GM21528 (cell line): ENCODE data around the gene ZMYND10.
A peak's percentile ranks its signal among the peaks of the same experiment; 100 is the strongest.
"Not testable (repeated sequence)": the region's sequence is repeated elsewhere in the genome, so short reads cannot be mapped to it uniquely, and the experiment has no call there.

Experiments used
- ATAC-seq: cut with Tn5 transposase; IDR thresholded peaks from one replicate; pipeline ENCODE4 v1.9.1; 2021; ENCODE audit warnings: mild to moderate bottlenecking, moderate library complexity; ENCODE audit not compliant: unreplicated experiment, low FRiP score

The ZMYND10 gene

DNA sequence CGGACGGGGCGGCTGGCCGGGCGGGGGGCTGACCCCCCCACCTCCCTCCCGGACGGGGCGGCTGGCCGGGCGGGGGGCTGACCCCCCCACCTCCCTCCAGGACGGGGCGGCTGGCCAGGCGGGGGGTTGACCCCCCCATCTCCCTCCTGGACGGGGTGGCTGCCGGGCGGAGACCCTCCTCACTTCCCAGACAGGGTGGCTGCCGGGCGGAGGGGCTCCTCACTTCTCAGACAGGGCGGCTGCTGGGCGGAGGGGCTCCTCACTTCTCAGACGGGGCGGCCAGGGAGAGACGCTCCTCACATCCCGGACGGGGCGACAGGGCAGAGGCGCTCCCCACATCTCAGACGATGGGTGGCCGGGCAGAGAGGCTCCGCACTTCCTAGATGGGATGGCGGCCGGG lies 33.5 kb downstream of the ZMYND10 start:
- ATAC-seq = not testable (repeated sequence)

- no peak for ATAC-seq
These were observed 40.9 kb downstream of the ZMYND10 start for GRCh38 chr3:50304601-50305000.

DNA sequence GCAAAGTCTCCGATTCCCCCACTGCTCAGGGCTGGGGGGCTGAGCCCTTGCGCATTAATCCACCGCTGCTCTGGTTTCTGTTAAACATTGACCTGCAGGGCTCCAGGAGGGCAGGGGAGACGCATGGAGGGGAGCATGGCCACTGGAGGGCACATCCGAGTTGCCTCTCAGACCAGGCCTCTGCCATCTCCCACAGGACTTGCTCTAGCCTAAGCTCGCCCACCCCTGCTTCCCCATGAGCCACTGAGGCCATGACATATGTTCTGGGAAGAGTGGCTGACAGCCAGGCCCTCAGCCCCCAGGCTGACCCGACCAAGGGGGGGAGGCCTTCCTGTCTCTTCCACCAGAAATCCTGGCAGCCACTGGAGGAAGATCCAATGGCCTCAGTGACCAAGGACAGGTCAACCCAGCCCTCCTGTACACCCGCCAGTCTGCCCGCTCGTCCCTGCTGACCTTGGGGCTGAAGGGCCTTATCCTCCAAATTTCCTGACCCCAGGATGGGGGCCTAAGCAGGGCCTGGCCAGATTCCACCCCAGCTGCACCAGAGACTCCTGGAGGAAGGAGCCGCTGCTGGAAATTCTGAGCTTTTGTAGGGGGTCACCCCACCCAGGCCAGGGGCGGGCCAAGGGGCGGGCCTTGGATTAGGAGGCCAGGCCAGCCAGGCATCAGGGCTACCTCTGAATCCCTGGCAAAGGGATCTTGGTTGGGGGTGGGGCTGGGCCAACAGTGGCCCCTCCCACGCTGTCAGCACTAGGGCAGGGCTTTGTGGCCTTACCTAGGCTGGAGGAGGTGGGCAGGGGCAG lies 42.3 kb downstream of the ZMYND10 start, which contains the start of gene HYAL1:
TSS of gene HYAL1 (minus strand) at position 562 of the 803 bp plus-strand sequence. CDS start 618 bp downstream, outside the sequence.
- no peak for ATAC-seq

DNA sequence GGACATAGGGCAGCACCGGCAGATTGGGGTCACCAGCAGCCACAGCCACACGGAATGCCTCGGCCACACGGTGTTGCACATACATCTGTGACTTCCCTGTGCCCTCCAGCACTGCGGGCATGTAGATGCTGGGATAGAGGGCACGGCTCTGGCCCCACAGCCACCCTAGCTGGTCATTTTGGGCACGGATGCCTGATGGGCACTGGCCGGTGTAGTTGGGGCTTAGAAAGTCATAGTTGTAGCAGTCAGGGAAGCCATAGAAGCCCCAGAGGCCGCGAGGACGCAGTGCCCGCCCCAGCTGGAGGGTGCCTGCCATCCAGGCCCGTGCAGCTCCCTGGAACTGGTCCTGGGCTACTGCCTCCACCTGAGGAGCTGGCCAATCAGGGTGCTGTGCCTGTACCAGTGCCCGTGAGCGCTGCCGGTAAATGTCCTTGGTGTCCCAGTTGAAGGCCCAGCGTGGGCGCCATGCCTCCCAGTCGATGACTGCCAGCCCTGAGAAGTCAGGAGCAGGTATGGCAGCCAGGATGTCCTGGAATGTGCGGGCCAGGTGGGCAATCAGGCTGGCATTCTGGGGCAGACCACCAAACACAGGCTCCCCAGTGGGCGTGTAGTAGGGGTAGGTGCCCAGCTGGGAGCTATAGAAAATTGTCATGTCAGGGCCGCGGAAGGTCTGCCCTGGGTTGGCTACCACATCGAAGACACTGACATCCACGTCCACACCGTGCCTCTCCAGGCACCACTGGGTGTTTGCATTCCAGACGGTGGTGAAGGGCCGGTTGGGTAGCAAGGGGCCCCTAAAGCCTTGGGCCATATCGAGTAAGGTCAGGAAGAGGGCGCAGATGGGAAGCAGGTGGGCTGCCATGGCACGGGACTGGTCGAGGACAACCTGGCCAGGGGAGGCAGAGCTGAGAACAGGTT lies 43.2 kb downstream of the ZMYND10 start:
- ATAC-seq = no peak

GRCh38 chr3:50300681-50301254 lies 44.8 kb downstream of the ZMYND10 start:
- ATAC-seq = no peak

GRCh38 chr3:50299929-50300680 lies 45.4 kb downstream of the ZMYND10 start:
- ATAC-seq = no peak

GRCh38 chr3:50299638-50299928 lies 45.9 kb downstream of the ZMYND10 start:
- no peak for ATAC-seq

DNA sequence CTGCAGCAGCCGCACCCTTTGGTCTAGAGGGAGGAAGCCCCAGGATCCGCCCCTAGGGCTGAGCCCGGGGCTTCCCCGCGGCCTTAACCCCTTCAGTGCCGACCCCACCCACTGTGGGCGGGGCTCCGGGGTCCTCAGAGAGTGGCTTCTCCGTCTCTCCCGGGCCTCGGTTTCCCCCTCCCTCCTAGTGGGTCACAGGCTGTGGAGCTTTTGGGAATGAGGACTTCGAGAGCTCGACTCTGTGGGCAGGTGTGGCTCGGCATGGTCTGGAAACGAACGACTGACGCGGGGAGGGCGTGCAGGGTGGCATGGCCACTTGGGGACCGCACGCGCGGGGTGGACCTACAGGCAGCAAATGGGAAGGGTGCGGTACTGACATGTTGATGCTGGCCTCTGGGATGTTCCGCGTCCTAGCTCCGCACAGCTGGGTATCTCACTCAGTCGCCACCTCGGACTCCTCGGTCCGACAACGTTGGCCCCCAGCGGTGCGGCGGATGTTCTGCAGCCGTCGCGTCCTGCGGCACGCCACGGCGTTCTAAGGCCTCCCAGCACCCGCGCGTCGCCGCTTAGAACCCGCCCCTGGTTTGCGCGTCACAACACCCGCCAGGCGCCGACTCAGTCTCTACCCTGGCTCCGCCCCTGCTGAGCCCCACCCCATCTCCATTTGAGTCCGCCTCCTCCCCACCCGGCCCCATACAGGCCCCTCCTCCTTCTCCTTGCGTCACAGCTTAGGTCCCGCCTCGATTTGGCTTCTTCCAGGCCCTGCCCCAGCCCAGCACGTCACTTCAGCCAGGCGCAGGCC lies 46.5 kb downstream of the ZMYND10 start, which contains the start of the genes HYAL3 and NAA80:
TSS of gene HYAL3 (minus strand) at position 570 of the 802 bp plus-strand sequence. CDS start 3,803 bp downstream, outside the sequence.
TSS of gene NAA80 (minus strand) at position 570 of the 802 bp plus-strand sequence. CDS start 1,942 bp downstream, outside the sequence.
- ATAC-seq = peak; percentile 82

DNA sequence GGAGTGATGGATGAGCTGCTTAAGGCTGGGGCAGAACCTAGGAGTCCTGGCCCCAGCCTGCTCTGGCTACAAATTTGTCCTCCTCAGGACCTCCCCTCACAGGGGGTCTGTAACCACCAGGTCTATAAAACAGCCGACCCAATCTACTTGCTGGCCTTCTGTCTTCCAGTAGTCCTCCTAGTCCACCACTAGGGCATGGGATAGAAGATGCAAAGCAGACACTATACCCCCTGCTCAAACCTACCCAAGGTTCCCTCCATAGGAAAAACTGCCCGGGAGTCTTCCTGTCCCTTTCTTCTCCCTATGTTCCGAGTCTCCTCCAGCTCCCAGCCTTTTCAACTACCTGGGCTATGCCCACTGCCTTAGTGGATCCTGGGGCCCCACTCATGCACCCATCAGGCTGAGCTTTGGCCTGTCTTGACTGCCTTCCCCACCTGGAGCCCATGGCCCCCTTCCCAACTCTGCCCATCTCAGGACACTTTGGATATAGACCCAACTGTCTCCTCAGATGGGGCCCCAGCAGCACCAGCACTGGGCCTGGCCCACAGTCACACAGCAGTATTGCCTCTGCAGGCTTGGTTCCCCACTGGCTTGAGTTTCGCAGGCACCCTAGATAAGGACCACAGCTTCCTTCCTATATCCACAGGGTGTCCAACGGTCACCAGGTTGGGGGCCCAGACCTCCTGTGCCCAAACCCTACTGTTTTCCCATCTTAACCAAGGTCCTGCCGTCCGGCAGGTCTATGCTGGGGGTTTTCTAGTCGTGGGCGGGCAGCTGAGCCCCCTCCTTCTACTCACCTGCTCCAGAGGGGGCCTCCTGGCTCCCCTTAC lies 47.4 kb downstream of the ZMYND10 start:
- ATAC-seq = no peak

DNA sequence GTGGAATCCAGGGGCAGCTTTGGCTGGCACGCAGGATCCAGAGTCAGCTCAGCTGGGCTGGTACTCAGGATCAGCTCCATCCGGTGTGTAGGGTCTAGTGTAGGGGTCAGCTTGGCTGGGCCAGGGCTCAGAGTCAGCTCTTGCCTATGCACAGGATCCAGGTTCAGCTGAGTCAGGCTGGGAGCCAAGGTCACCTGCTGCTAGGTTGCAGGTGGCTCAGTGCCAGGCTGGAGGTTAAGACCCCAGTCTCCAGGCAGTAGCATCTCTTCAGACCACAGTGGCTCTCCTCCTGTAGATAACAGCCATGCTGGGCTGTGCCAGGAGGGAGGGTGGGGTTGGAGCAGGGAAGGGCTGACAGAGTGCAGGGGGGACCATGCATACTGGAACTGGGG lies 48.2 kb downstream of the ZMYND10 start:
- no peak for ATAC-seq

GRCh38 chr3:50296721-50297383 lies 48.7 kb downstream of the ZMYND10 start:
- no peak for ATAC-seq

DNA sequence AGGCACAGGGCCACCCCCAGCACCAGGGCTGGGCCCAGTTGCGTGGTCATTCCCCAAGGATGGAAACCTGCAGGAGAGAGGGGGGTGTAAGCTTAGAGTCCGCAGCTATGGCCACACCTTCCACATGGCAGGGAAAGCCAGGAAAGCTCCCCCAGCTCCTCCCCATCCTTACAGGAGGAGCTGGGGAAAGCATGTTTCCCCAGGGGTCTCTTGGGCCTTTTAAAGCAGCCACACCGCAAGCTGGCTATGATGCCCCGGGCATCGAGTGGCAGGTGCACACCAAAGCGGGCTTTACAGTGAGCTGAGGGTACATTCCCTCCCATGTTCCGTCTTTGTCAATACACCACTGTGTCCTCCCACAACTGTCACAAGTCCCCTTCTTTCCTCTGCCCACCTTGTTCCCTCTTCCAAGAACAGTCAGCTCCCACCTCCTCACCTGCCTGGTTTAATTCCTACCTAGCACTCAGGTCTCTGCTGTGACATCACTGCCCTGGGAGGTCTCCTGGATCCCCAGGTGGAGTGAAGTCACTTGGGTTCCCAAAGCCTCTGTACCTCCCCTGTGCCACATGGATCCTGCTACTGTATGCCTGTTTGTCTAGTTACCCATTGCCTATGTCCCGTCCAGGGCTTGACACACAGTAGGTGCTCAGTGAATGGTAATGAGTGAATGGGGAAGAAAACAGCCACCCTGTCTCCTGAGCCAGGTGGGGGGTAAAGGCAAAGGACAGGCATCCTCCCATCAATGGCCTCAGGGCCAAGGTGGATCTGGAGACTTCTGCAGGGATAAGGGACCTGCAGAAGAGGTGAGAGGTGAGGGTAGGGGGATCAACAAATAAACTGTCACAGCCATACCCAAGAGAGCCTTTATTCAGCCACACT lies 49.7 kb downstream of the ZMYND10 start:
- no peak for ATAC-seq

DNA sequence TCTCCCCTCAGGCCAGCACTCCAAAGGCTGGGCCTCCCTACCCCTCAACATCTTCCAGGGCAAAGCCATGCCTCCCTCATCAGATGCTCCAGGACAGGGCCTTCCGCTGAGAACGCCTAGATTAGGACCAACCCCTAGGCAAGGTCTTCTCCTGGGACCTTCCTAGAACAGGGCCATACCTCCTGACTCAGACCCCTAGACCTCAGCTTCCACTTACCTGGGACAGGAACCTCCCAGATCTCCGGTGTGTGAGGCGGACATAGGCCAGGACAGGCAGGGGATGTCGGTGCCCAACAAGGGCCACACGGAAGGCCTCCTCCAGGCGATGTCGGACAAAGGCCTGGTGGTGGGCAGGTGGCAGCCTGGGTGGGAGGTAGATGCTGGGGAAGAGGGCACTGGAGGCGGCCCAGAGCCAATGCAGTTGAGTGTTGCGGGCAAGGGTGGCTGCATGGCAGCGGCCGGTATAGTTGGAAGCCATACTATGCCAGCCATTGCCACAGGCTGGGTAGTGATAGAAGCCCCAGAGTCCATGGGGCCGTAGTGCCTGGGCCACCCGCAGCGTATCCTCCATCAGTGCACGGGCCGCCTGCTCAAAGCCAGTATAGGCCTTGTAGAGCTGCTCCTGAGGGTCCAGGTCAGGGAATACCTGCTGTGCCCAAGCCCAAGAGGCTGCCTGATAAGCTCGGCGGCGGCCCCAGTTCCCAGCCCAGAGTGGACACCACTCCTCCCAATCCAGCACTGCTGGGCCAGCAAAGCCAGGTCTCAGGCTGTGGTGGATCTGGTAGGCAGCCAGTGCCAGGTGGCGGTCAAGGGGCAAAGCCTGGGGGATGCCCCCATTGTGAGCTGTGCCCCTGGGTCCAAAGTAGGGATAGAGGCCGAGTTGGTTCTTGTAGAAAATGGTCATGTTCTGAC lies 50.8 kb downstream of the ZMYND10 start:
- no peak for ATAC-seq

- ATAC-seq = no peak
These were observed 51.4 kb downstream of the ZMYND10 start for GRCh38 chr3:50294089-50294488.

DNA sequence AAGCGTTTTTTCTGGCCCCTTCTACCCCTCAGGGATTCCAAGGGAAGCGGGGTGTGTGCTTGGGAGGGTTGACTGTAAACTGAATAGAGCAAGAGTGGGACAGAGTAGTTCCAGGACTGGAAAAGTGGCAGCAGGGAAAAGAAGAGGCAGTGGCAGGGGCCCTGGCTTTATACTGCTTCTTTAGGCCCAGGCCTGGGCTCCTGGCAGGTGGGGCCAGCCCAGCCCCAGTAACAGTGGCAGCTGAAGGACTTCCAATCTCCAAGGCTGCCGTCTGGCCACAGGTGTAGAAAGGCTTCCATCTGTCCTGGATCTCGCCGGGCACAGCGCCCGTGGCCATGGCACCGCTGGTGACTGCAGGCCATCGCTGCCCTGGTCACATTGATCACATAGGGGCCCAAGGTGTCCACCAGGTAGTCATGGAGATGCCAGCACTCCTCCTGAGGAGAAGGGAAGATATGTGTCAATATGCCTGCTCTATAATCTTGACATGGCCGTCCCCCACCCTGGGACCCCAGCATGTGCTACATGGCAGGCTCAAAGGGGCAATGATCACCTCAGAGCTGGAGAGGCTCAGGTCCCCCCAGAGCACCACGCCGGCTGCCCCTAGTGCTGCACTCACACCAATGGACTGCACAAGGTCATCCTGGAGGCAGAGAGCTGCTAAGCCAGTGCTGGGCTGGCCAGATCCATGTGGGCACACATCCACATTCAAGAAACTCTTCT lies 52.3 kb downstream of the ZMYND10 start:
- no peak for ATAC-seq
